Measurements from ENCODE around the gene CHORDC1.
"Not testable (repeated sequence)": the region's sequence is repeated elsewhere in the genome, so short reads cannot be mapped to it uniquely, and the experiment has no call there.

The CHORDC1 gene

GRCh38 chr11:90218606-90219005 lies 4.2 kb downstream of the CHORDC1 start:
- no peak overlapping the region for H3K27ac ChIP-seq (ENCODE audit: low read length)
- no peaks in the 10 kb centered on the region for H3K4me1 ChIP-seq (ENCODE audit: control insufficient read depth, insufficient read depth, low read length)
- no peak overlapping the region for H3K4me3 ChIP-seq (ENCODE audit: low read length)
- H3K27me3 ChIP-seq (ENCODE audit: control insufficient read depth, insufficient read depth, low read length), result no peaks in the 10 kb centered on the region
- no CpG with 5 or more reads among the region's 2 CpGs for WGBS (ENCODE audit: insufficient coverage, insufficient read length)
- H3K9me3 ChIP-seq (ENCODE audit: control insufficient read depth, insufficient read depth, low read length), result no peaks in the 10 kb centered on the region
- no peak for DNase-seq (ENCODE audit: low read depth, low spot score)
- H3K36me3 ChIP-seq (ENCODE audit: control insufficient read depth, insufficient read depth, low read length), result no peaks in the 10 kb centered on the region

DNA sequence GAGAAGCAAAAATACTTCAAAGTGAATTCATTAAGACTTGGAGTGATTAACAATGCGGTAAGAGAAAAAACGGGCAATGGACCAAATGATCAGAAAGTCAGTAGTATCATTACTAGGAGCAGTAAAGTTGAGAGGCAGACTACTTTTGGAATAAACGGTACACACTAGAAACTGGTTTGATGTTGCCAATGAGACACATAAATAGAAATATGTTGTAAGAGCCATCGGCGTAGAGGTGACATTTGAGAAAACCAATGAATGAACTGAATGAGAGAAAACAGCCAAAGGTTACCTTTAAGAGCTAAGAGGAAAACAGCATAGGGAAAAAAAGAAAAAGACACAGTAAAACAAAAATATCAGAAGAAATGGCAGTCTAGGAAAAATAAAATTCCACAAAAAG lies 6.2 kb downstream of the CHORDC1 start:
- Histone ChIP-seq H3K36me3 (ENCODE audit: control insufficient read depth, insufficient read depth, low read length) (no peaks in the 10 kb centered on the region; the same call in 1 of the 2 replicates), H3K27ac (ENCODE audit: low read length) (no peak overlapping the region), H3K9me3 (ENCODE audit: control insufficient read depth, insufficient read depth, low read length) (no peaks in the 10 kb centered on the region), H3K4me3 (ENCODE audit: low read length) (no peak overlapping the region), H3K4me1 (ENCODE audit: control insufficient read depth, insufficient read depth, low read length) (no peaks in the 10 kb centered on the region), H3K27me3 (ENCODE audit: control insufficient read depth, insufficient read depth, low read length) (no peaks in the 10 kb centered on the region)
- no peak for DNase-seq (ENCODE audit: low read depth, low spot score)
- no CpG with 5 or more reads among the region's 5 CpGs for WGBS (ENCODE audit: insufficient coverage, insufficient read length)

DNA sequence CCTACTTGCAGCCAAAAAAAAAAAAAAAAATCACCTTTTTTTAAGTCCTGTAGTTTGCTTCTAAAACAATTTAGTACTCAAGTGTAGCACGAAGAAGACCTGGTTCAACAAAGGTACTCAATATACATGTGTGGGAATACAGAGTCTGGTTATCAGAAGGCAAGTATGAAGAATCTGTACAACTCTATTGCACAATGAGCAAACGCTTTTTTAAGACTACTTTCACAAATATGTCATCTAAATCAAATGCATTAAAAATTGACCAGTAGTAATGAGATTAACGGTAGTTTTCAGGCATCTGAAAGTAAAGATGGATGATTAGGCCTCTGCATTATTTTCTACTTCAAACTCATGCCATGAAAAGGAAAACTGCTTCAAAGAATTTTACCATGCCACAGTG lies 9.5 kb downstream of the CHORDC1 start:
- Histone ChIP-seq H3K9me3 (ENCODE audit: control insufficient read depth, insufficient read depth, low read length) (no peaks in the 10 kb centered on the region), H3K27me3 (ENCODE audit: control insufficient read depth, insufficient read depth, low read length) (no peaks in the 10 kb centered on the region), H3K4me1 (ENCODE audit: control insufficient read depth, insufficient read depth, low read length) (no peaks in the 10 kb centered on the region), H3K4me3 (ENCODE audit: low read length) (no peak overlapping the region), H3K36me3 (ENCODE audit: control insufficient read depth, insufficient read depth, low read length) (peaks cover 3% of the 10 kb centered on the region; the same call in 1 of the 2 replicates), H3K27ac (ENCODE audit: low read length) (no peak overlapping the region)
- no peak for DNase-seq (ENCODE audit: low read depth, low spot score)
- WGBS (ENCODE audit: insufficient coverage, insufficient read length), result no CpG with 5 or more reads among the region's 3 CpGs

DNA sequence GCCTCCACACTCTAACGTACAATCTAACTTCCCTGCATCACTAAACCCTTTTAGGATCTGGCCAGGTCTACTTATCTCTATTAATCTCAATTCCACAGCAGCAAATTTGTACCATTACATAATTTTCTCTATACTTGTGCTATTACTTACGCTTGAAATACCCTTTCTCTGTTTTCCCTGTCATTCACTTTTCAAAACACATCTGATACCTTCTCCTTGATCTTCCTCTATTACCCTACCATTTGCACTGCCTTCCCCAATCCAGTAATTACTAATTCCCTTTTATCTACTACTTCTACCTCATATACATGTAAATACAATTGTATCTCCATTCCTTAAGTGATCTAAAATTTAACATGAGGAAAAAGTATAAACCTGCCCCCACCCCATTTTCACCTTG lies 14.0 kb downstream of the CHORDC1 start:
- Histone ChIP-seq H3K36me3 (ENCODE audit: control insufficient read depth, insufficient read depth, low read length) (peaks cover 5% of the 10 kb centered on the region; the same call in 1 of the 2 replicates), H3K27ac (ENCODE audit: low read length) (no peak overlapping the region), H3K4me3 (ENCODE audit: low read length) (no peak overlapping the region), H3K4me1 (ENCODE audit: control insufficient read depth, insufficient read depth, low read length) (no peaks in the 10 kb centered on the region), H3K27me3 (ENCODE audit: control insufficient read depth, insufficient read depth, low read length) (no peaks in the 10 kb centered on the region), H3K9me3 (ENCODE audit: control insufficient read depth, insufficient read depth, low read length) (no peaks in the 10 kb centered on the region)
- no peak for DNase-seq (ENCODE audit: low read depth, low spot score)
- 100% methylated on average over 2 of the region's 2 CpGs for WGBS (ENCODE audit: insufficient coverage, insufficient read length)

- H3K9me3 ChIP-seq (ENCODE audit: control insufficient read depth, insufficient read depth, low read length); DNase-seq (ENCODE audit: low read depth, low spot score); H3K4me3 ChIP-seq (ENCODE audit: low read length); H3K27me3 ChIP-seq (ENCODE audit: control insufficient read depth, insufficient read depth, low read length); H3K4me1 ChIP-seq (ENCODE audit: control insufficient read depth, insufficient read depth, low read length); H3K27ac ChIP-seq (ENCODE audit: low read length); H3K36me3 ChIP-seq (ENCODE audit: control insufficient read depth, insufficient read depth, low read length): not testable (repeated sequence)
- no CpG with 5 or more reads among the region's 10 CpGs for WGBS (ENCODE audit: insufficient coverage, insufficient read length)
These were observed 14.9 kb downstream of the CHORDC1 start for GRCh38 chr11:90207992-90208391.

DNA sequence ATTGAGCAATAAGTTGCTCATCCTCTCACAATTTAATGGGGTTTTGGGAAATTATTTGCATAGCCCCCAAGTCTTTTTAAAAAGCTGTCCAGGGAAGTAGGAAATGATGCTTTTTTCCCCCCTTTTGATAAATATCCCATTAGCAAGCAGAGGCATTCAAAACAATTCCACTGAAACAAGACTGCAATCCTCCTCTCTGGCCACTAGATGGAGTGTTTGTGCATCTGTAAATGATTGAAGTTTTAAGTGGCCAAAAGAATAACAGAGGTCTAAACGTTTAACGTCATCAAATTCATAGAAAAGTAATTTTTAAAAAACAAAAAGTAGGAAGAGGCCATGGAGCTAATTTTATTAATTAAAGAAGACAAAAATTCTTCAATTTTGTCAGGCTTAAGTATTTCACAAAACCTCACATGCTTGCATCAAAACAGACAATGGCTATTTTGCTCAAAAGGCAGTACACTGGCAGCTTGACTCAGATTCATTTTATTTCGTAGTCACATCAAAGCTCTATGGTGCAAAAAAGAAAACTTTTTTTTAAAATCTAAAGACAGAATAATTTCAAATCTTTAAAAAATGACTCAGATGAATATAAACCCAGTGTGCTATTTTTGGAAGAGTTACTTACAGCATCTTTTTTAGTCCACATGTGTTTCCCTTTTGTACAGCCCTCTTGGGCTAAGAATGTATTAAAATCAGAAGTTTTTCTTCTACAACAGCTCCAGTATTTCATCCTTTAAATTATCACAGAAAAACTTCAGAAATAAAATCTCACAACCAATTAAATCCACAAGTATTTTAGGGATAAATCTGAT lies 17.8 kb downstream of the CHORDC1 start:
- H3K9me3 ChIP-seq (ENCODE audit: control insufficient read depth, insufficient read depth, low read length), result no peaks in the 10 kb centered on the region
- no peak for DNase-seq (ENCODE audit: low read depth, low spot score)
- H3K27me3 ChIP-seq (ENCODE audit: control insufficient read depth, insufficient read depth, low read length), result no peaks in the 10 kb centered on the region
- H3K4me3 ChIP-seq (ENCODE audit: low read length), result no peak overlapping the region
- H3K36me3 ChIP-seq (ENCODE audit: control insufficient read depth, insufficient read depth, low read length), result peaks cover 5% of the 10 kb centered on the region; the same call in 1 of the 2 replicates
- H3K4me1 ChIP-seq (ENCODE audit: control insufficient read depth, insufficient read depth, low read length), result no peaks in the 10 kb centered on the region
- H3K27ac ChIP-seq (ENCODE audit: low read length), result no peak overlapping the region
- no CpG with 5 or more reads among the region's 3 CpGs for WGBS (ENCODE audit: insufficient coverage, insufficient read length)

- Histone ChIP-seq H3K36me3 (ENCODE audit: control insufficient read depth, insufficient read depth, low read length) (peaks cover 2% of the 10 kb centered on the region; the same call in 1 of the 2 replicates), H3K4me3 (ENCODE audit: low read length) (no peak overlapping the region), H3K4me1 (ENCODE audit: control insufficient read depth, insufficient read depth, low read length) (no peaks in the 10 kb centered on the region), H3K27ac (ENCODE audit: low read length) (no peak overlapping the region), H3K27me3 (ENCODE audit: control insufficient read depth, insufficient read depth, low read length) (no peaks in the 10 kb centered on the region), H3K9me3 (ENCODE audit: control insufficient read depth, insufficient read depth, low read length) (no peaks in the 10 kb centered on the region)
- DNase-seq (ENCODE audit: low read depth, low spot score), result no peak
- WGBS (ENCODE audit: insufficient coverage, insufficient read length), result no CpG with 5 or more reads among the region's 13 CpGs
These were observed 18.4 kb downstream of the CHORDC1 start for GRCh38 chr11:90204407-90204806.

GRCh38 chr11:90202342-90202741 lies 20.5 kb downstream of the CHORDC1 start:
- Histone ChIP-seq H3K4me1 (ENCODE audit: control insufficient read depth, insufficient read depth, low read length) (no peaks in the 10 kb centered on the region), H3K4me3 (ENCODE audit: low read length) (no peak overlapping the region), H3K36me3 (ENCODE audit: control insufficient read depth, insufficient read depth, low read length) (0 out of 2 replicates have a peak, but pooled peaks cover 2% of the 10 kb centered on the region), H3K9me3 (ENCODE audit: control insufficient read depth, insufficient read depth, low read length) (no peaks in the 10 kb centered on the region), H3K27me3 (ENCODE audit: control insufficient read depth, insufficient read depth, low read length) (no peaks in the 10 kb centered on the region), H3K27ac (ENCODE audit: low read length) (no peak overlapping the region)
- WGBS (ENCODE audit: insufficient coverage, insufficient read length), result no CpG with 5 or more reads among the region's 3 CpGs
- DNase-seq (ENCODE audit: low read depth, low spot score), result no peak

- DNase-seq (ENCODE audit: low read depth, low spot score), result no peak
- H3K27ac ChIP-seq (ENCODE audit: low read length), result no peak overlapping the region
- no peaks in the 10 kb centered on the region for H3K4me1 ChIP-seq (ENCODE audit: control insufficient read depth, insufficient read depth, low read length)
- no peaks in the 10 kb centered on the region for H3K9me3 ChIP-seq (ENCODE audit: control insufficient read depth, insufficient read depth, low read length)
- H3K27me3 ChIP-seq (ENCODE audit: control insufficient read depth, insufficient read depth, low read length), result no peaks in the 10 kb centered on the region
- WGBS (ENCODE audit: insufficient coverage, insufficient read length), result no CpG with 5 or more reads among the region's 1 CpG
- no peaks in the 10 kb centered on the region for H3K36me3 ChIP-seq (ENCODE audit: control insufficient read depth, insufficient read depth, low read length)
- no peak overlapping the region for H3K4me3 ChIP-seq (ENCODE audit: low read length)
These were observed 25.5 kb downstream of the CHORDC1 start for GRCh38 chr11:90197377-90197776.

- no peak for DNase-seq (ENCODE audit: low read depth, low spot score)
- H3K27me3 ChIP-seq (ENCODE audit: control insufficient read depth, insufficient read depth, low read length), result no peaks in the 10 kb centered on the region
- no CpG with 5 or more reads among the region's 4 CpGs for WGBS (ENCODE audit: insufficient coverage, insufficient read length)
- no peaks in the 10 kb centered on the region for H3K4me1 ChIP-seq (ENCODE audit: control insufficient read depth, insufficient read depth, low read length)
- no peaks in the 10 kb centered on the region for H3K9me3 ChIP-seq (ENCODE audit: control insufficient read depth, insufficient read depth, low read length)
- H3K27ac ChIP-seq (ENCODE audit: low read length), result no peak overlapping the region
- no peak overlapping the region for H3K4me3 ChIP-seq (ENCODE audit: low read length)
- no peaks in the 10 kb centered on the region for H3K36me3 ChIP-seq (ENCODE audit: control insufficient read depth, insufficient read depth, low read length)
These were observed 29.8 kb downstream of the CHORDC1 start for GRCh38 chr11:90192869-90193582.
